ENCODE measurements around the gene SCAND1. TPM values are rescaled to one million over a fixed set of nuclear protein-coding genes. Genes with fewer than 3 reads are reported as not detected.
A peak's percentile ranks its signal among the peaks of the same experiment; 100 is the strongest.

SCAND1 gene
- total RNA-seq, 1 donor from 2014 or later: 86.2 TPM

DNA sequence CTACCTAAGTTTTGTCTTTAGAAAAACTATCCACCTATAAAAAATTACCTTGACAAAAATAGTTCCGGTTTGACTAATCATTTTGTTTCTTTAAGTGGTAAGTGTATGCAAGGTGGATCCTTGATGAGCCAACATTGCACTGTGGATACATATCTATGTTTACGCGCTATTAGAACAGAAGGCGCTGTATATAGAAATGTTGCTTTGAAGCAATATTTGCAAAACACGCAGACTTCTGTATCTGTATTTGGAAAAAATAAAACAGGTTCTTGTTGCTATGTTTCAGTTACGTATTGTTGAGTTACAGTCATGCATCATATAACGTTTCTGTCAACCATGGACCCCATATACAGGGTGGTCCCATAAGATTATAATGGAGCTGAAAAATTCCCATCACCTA, 4.2 kb downstream of the SCAND1 start:
- peaks cover 20% of the 10 kb centered on the region for H3K36me3 Mint-ChIP-seq (ENCODE audit: low read depth, unreplicated experiment)
- H3K27me3 Mint-ChIP-seq (ENCODE audit: unreplicated experiment): peaks cover 9% of the 10 kb centered on the region
- DNase-seq (ENCODE audit: low spot score): no peak
- no peaks in the 10 kb centered on the region for H3K9me3 Mint-ChIP-seq (ENCODE audit: unreplicated experiment)
- H3K27ac Mint-ChIP-seq (ENCODE audit: unreplicated experiment): no peak overlapping the region
- TF ChIP-seq, protein P1, sequence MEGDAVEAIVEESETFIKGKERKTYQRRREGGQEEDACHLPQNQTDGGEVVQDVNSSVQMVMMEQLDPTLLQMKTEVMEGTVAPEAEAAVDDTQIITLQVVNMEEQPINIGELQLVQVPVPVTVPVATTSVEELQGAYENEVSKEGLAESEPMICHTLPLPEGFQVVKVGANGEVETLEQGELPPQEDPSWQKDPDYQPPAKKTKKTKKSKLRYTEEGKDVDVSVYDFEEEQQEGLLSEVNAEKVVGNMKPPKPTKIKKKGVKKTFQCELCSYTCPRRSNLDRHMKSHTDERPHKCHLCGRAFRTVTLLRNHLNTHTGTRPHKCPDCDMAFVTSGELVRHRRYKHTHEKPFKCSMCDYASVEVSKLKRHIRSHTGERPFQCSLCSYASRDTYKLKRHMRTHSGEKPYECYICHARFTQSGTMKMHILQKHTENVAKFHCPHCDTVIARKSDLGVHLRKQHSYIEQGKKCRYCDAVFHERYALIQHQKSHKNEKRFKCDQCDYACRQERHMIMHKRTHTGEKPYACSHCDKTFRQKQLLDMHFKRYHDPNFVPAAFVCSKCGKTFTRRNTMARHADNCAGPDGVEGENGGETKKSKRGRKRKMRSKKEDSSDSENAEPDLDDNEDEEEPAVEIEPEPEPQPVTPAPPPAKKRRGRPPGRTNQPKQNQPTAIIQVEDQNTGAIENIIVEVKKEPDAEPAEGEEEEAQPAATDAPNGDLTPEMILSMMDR (IDR thresholded peaks at IDR 0.05; ENCODE audit: unreplicated experiment): no peak
- no peak overlapping the region for H3K4me3 Mint-ChIP-seq (ENCODE audit: unreplicated experiment)
- peaks cover 10% of the 10 kb centered on the region for H3K4me1 Mint-ChIP-seq (ENCODE audit: unreplicated experiment)

DNA sequence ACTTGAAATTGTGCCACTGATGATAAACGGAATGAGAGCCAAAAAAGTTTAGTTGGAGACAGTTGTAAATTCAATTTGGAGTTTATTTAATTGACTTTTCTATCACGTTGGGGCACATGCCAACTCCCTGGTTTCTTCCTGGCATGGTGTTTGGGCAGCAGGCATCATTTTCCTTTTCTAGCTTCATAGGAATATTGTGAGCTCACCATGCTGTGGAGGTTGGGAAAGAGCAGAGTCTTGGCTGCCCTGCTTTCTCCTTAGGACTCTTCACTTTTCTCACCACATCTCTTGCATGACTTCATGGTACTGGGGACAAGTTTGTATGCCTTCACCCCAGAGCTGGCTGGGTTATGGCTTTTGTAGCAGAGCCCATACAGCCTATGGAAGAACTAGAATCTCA, 6.4 kb downstream of the SCAND1 start:
- DNase-seq (ENCODE audit: low spot score): no peak
- Mint-ChIP-seq H3K27me3 (ENCODE audit: unreplicated experiment) (peaks cover 5% of the 10 kb centered on the region), H3K9me3 (ENCODE audit: unreplicated experiment) (no peaks in the 10 kb centered on the region), H3K36me3 (ENCODE audit: low read depth, unreplicated experiment) (peaks cover 31% of the 10 kb centered on the region), H3K27ac (ENCODE audit: unreplicated experiment) (no peak overlapping the region), H3K4me1 (ENCODE audit: unreplicated experiment) (peaks cover 7% of the 10 kb centered on the region), H3K4me3 (ENCODE audit: unreplicated experiment) (peak overlapping the region; percentile 74)
- TF ChIP-seq, protein P1 (IDR thresholded peaks at IDR 0.05; ENCODE audit: unreplicated experiment): no peak

DNA sequence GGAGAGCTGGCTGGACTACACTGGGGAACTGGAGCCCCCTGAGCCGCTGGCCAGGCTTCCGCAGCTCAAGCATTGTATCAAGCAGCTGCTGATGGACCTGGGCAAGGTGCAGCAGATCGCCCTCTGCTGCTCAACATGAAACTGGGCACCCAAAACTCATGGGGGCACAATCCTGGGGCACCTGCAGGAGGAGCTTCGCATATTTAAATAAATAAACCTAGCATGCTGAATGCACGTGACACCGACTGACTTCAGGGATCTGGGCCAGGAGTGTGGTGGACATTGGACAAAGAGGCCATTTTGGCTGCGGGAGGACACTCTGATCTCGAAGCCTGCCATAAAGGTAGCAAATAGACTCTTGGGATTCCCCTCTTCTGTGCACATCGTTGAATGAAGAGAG, 6.8 kb downstream of the SCAND1 start:
- H3K27ac Mint-ChIP-seq (ENCODE audit: unreplicated experiment): no peak overlapping the region
- TF ChIP-seq, protein P1 (IDR thresholded peaks at IDR 0.05; ENCODE audit: unreplicated experiment): peak; percentile 24
- H3K36me3 Mint-ChIP-seq (ENCODE audit: low read depth, unreplicated experiment): peaks cover 27% of the 10 kb centered on the region
- DNase-seq (ENCODE audit: low spot score): peak; percentile 28
- H3K9me3 Mint-ChIP-seq (ENCODE audit: unreplicated experiment): no peaks in the 10 kb centered on the region
- H3K4me1 Mint-ChIP-seq (ENCODE audit: unreplicated experiment): peaks cover 3% of the 10 kb centered on the region
- H3K4me3 Mint-ChIP-seq (ENCODE audit: unreplicated experiment): peak overlapping the region; percentile 74
- peaks cover 5% of the 10 kb centered on the region for H3K27me3 Mint-ChIP-seq (ENCODE audit: unreplicated experiment)

DNA sequence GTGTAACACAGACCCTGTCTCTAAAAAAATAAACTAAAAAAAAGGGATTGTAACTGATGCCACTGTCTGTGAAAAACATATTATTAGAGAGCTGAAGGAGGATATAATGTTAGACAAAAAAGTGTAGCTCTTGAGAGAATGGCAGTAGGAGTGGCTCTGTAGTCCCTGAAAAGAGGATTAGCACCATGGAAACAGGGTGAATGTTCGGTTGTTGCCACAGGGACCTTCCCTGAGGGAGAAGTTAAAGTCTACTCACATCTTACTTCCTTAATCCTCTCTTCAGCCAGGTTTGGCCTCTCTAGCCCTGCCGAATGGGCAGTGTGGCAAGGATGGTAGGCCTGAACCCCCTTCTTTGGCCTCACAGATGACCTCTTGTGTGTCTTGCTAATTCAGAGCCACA, 12.1 kb downstream of the SCAND1 start:
- Mint-ChIP-seq H3K4me3 (ENCODE audit: unreplicated experiment) (peak overlapping the region; percentile 56), H3K27ac (ENCODE audit: unreplicated experiment) (no peak overlapping the region), H3K27me3 (ENCODE audit: unreplicated experiment) (peaks cover 9% of the 10 kb centered on the region), H3K4me1 (ENCODE audit: unreplicated experiment) (peaks cover 26% of the 10 kb centered on the region), H3K36me3 (ENCODE audit: low read depth, unreplicated experiment) (peaks cover 46% of the 10 kb centered on the region), H3K9me3 (ENCODE audit: unreplicated experiment) (no peaks in the 10 kb centered on the region)
- TF ChIP-seq, protein P1 (IDR thresholded peaks at IDR 0.05; ENCODE audit: unreplicated experiment): no peak
- DNase-seq (ENCODE audit: low spot score): no peak

DNA sequence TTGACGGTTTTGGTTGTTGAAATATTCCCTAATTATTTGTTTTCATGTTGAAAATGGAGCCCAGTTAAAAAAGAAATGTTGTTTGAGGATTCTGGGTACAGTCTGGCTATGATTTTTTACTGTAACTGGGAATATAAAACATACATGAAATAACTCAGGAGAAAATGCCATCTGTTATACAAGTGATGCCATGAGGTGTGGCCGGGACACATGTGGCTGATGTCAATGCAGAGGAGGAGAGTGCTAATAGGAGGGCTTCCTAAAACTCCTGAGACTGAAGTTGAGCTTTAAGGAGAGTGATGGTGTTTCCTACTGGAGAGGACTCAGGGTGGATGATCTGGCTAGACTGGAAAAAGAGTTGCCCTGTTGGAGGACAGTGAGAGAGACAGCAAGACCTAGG, 12.7 kb downstream of the SCAND1 start:
- H3K9me3 Mint-ChIP-seq (ENCODE audit: unreplicated experiment): no peaks in the 10 kb centered on the region
- DNase-seq (ENCODE audit: low spot score): no peak
- H3K27ac Mint-ChIP-seq (ENCODE audit: unreplicated experiment): peak overlapping the region; percentile 14
- TF ChIP-seq, protein P1 (IDR thresholded peaks at IDR 0.05; ENCODE audit: unreplicated experiment): no peak
- H3K36me3 Mint-ChIP-seq (ENCODE audit: low read depth, unreplicated experiment): peaks cover 48% of the 10 kb centered on the region
- H3K27me3 Mint-ChIP-seq (ENCODE audit: unreplicated experiment): peaks cover 7% of the 10 kb centered on the region
- peaks cover 26% of the 10 kb centered on the region for H3K4me1 Mint-ChIP-seq (ENCODE audit: unreplicated experiment)
- peak overlapping the region; percentile 52 for H3K4me3 Mint-ChIP-seq (ENCODE audit: unreplicated experiment)
